IPS-NIHi11 (cell line): ENCODE data around the gene DNMT3A.

Source experiments
- DNase-seq: peaks from one replicate; pipeline ENCODE4 v3.0.0; 2012; ENCODE audit warnings: mixed read lengths, low spot score

The DNMT3A gene

GRCh38 chr2:25304826-25305596, 36.7 kb downstream of the DNMT3A start:
- no peak for DNase-seq

- DNase-seq: no peak
These were observed 37.4 kb downstream of the DNMT3A start for GRCh38 chr2:25304321-25304720.

DNA sequence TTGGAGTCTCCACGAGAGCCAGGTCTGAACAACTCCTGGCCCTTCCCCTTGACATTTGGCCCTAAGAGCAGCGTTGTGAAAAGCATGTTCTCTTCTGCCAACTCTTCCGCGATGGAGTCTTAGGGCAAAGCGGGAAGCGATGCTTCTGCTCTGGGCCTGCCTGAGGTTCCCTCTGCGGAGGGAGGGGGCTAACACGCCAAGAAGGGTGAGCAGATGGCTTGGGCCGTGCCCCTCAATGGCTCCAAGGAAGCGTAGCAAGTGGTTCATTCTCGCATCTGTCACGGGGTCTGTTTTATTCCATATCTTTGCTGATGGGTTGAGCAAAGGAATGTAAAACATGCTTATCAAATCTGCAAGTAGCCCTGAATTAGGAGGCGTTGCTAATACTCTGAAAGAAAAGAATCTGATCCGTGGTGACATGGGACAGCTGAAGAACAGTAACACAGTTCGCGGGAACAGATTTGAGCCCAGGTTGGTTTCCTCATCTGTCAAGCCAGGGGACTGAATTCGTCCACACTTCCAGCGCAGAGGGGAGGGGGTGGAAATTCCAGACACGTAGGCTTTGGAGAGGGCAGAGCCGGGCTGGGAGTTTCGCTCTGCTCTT, 38.0 kb downstream of the DNMT3A start:
- DNase-seq: no peak

- no peak for DNase-seq
These were observed 38.9 kb downstream of the DNMT3A start for GRCh38 chr2:25302758-25303375.

- DNase-seq: no peak
These were observed 40.0 kb downstream of the DNMT3A start for GRCh38 chr2:25301453-25302352.

GRCh38 chr2:25300001-25300400, 41.7 kb downstream of the DNMT3A start:
- DNase-seq: no peak

- DNase-seq: no peak
These were observed 42.8 kb downstream of the DNMT3A start for GRCh38 chr2:25298776-25299431.

- DNase-seq: peak; percentile 58
These were observed 44.0 kb downstream of the DNMT3A start for GRCh38 chr2:25297738-25298137.

DNA sequence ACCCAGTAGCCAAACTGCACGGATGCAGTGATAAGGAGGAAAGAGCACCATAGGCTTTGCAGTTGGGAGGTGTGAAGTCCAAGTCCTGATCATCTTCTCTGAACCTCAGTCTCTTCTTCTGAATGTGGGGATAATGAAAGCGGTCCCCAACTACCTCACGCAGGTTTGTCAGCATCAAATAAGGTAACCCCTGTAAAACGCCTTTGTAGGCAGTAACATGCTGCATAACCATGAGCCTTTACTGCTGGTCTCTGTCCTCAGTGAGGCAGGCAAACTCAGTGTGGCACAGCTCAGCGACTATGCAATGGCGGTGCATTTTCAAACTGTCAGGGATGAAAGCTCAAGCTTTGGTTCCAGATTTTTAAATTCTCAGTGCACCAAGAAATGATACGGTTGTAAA, 46.1 kb downstream of the DNMT3A start:
- DNase-seq: no peak

DNA sequence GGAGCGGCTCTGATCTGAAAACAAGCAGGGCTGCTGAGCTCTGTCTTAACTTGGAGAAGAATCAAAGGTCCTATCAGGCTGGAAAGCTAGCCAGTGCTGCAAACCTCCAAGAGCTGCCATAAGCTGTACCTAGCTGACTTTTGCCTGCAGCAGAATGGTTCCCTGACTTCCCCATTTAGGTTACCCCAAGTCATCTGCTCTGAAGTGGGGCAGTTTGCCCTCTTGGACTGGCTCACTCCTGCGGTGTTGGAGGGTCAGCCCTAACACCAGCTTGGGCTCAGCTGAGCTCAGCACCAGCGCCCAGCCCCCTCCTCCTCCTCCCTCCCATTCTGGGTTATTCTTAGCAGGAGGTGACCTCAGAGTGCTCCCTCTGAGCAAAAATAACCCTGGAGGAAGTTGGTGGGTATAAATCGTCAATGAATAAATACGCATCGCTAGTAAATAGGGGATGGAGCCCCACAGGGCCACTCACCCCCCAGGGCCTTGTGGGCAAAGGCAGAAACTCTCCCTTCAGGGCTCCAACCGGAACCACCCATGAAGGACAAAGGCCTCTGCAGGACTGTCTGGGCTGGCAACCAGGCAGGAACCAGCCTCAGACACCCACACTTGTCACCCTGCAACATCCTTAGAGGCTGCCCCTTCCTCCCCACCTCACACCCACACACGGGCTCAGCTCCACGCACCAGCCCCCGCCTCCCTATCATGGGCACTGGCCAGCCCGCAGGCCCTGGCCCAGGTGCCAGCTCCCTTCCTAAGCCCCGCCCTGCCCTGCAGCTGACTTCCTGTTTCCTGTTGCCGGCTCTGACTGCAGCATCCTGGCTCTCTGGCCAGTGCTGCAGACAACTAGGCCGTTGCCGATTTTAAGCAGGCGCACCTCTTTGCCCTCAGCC, 46.9 kb downstream of the DNMT3A start:
- DNase-seq: peak; percentile 75

GRCh38 chr2:25293958-25294562, 47.7 kb downstream of the DNMT3A start:
- no peak for DNase-seq

GRCh38 chr2:25293145-25293544, 48.6 kb downstream of the DNMT3A start:
- no peak for DNase-seq

DNA sequence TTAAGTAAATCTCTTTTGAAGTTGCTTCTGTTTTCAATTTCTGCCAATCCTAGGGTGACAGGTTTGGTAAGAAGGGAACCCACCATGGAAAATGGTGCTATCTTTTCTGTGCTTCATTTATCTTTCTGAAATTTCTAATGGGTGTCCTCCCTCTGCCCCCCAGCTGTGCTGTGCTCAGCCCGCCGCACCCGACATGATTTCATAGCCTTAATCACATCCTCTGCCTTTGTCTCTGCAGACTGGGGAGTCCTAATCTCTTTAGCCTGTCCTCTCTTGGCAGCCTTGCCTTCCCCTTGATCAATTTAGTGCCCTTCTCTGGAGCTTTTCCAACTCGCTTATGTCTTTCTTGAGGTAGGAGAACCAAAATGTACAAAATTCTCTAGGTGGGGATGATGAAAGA, 49.3 kb downstream of the DNMT3A start:
- DNase-seq: no peak

DNA sequence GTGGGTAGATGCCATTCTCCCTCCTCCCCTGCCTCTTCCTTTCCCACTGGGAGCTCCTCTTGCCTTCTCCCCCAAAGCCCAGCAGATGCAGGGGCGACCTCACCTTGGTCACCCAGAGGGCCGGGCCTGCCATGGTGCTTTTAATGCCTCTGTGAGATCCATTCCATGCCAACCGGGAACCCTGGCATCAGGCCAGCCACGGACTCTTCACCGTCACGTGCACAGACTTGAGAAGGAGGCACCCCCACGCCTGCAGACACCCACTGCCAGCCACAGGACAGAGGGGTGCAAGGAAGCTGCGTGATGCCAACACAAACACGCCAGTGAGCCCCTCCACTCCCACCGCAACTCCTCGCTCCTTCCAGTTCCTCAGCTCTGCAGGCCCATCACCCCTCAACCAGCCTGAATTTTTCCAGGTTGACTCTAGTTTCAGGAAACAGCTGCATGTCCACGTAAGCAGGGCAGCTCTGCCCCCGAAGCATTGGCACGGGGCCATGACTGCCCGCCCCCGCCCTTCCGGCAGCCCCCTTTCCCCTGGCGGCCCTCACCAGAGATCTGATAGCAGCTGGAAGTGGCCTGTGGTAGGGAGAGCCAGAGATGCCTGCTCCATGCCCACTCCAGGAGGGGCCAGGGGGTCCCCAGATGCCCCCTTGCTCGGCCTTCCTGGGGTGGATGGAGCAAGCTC, 50.8 kb downstream of the DNMT3A start:
- no peak for DNase-seq

DNA sequence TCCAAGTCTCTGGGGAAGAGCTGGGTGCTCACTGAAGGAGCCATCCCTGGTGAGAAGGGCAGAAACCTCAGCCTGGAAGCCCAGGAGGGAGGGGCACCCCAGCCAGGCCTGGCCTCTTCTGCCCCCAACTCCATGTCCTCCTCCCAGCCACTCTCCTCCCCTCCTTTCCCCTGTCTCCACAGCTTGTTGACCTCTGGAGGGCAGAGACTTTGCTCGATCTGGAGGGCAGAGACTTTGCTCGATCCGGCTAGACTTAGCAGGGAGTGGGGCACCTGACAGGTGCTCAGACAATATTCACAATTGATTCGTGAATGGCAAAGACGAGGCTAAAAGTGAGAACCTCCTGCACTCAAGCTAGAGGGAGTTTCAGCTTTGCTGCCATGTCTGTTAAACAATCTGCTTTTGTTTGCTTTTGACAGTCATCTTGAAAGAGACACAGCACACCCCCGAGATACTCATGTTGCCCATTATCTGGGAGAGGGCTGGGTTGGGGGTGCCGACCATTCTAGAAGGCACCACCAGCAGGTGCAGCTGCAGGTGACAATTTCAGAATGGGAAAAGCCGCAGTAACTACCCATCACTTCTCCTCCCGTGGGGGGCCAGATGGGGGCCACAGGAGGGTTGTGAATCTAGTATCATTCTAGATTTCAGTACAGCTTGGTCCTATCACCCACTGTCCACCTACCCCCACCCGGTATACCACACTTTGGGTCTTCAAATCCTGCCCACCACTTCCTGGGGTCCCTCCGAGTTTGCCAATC, 54.8 kb downstream of the DNMT3A start:
- no peak for DNase-seq

DNA sequence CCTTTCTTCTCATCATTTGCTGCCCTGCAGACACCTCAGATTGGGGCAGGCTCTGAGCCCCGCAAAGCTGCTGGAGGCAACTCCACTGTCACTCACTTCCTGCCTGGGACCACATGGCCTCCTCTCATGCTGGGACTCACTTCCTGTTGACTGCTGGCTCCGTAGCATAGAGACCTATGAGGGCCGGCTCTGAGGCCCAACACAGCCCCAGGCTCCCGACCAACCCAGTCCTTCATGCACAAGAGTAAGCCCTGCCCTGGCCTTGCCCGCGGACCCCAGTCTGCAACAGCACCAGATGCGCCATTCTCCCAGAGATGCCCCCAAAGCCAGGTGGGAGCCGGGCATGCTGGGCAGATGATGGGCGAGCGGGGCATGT, 55.7 kb downstream of the DNMT3A start:
- DNase-seq: peak; percentile 50

DNA sequence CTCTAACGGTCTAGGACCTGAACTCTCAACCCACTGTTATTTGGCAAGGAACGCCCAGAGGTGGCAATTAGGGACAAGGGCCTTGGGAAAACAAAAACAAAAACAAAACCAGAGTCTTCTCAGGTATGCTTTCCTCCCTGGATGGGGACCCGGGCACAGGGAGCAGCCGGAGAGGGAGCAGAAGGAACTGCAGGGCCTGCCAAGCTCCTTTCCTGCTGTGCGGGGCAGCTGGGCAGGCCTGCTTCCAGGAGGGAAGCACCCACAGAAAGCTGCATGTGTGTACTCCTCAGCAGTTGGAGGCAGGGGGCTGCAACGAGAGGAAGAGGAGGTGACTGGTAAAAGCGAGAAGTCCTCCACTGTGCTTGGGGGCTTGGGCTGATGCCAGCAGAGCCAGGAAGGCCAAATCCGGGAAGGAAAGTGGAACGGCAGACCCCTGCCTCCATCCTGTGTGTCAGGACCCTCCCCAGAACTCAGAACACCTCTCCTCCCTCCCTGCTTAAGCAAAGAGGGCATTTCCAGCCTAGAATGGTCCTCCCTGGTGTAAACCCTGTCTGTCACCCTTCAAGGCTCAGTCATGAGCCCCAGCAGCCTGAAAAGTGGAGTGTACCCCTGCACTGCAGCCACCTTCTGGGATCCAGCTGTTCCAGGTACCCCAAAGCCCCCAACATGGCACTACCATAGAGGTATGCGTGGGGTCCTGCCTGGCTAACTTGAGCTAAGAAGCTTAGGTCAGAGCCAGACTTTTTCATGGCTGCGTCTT, 56.3 kb downstream of the DNMT3A start:
- no peak for DNase-seq

- no peak for DNase-seq
These were observed 57.0 kb downstream of the DNMT3A start for GRCh38 chr2:25284756-25285155.
